Transverse colon (tissue), 4 donors: Measurements from ENCODE around the gene SUGCT. TPM values are rescaled to one million over a fixed set of nuclear protein-coding genes. Genes with fewer than 3 reads are reported as not detected.

ENCODE experiments used
- DNase-seq: peaks from one replicate; pipeline ENCODE4 v3.0.0-alpha.2; 2019
- H3K27ac ChIP-seq, 4 donors: fragments of 200-600 bp; sonication (generic); 2 replicates each; pipeline ENCODE4 v1.5.1; 2016 to 2018; ENCODE audit warnings: inconsistent platforms in 4 of 4
- H3K27me3 ChIP-seq: fragments of 200-600 bp; sonication (generic); 2 replicates; pipeline ENCODE4 v1.5.1; 2017; ENCODE audit warnings: inconsistent platforms
- H3K36me3 ChIP-seq, 4 donors: fragments of 200-600 bp; sonication (generic); 2 replicates each; pipeline ENCODE4 v1.5.1; 2017 to 2019; ENCODE audit warnings: inconsistent platforms in 4 of 4
- H3K4me1 ChIP-seq, 4 donors: fragments of 200-600 bp; sonication (generic); 2 replicates each; pipeline ENCODE4 v1.5.1; 2017 to 2020; ENCODE audit warnings: inconsistent platforms in 4 of 4
- H3K4me3 ChIP-seq, 4 donors: fragments of 200-600 bp; sonication (generic); 1 replicate in 1 of 4; 2 replicates in 3 of 4; pipeline versions ENCODE4 v1.5.1 to v1.6.1; 2017 to 2019; ENCODE audit warnings: inconsistent platforms in 4 of 4
- H3K9me3 ChIP-seq, 2 donors: fragments of 200-600 bp; sonication (generic); 2 replicates each; pipeline ENCODE4 v1.5.1; 2017 to 2019; ENCODE audit warnings: inconsistent platforms in 2 of 2
- EP300 ChIP-seq: sonication (generic); formaldehyde crosslinking; IDR thresholded peaks from one replicate; pipeline ENCODE4 v1.6.1; 2017; ENCODE audit warnings: antibody characterized with exemption, low read depth
- POLR2A ChIP-seq: fragments of 450-650 bp; IDR thresholded peaks from one replicate; pipeline ENCODE4 v1.6.1; 2016; ENCODE audit warnings: antibody characterized with exemption, mild to moderate bottlenecking, moderate library complexity
- POLR2AphosphoS5 ChIP-seq, 3 donors: sonication (generic); formaldehyde crosslinking; IDR thresholded peaks; one replicate each; pipeline ENCODE4 v1.6.1; 2016; ENCODE audit warnings: antibody characterized with exemption in 3 of 3
- WGBS, 2 donors: methylation state at CpG; one replicate each; pipeline ENCODE4 v1.1.5; 2018; ENCODE audit warnings: low coverage in 1 of 2; 5-methylcytosine and 5-hydroxymethylcytosine counted together
- in situ Hi-C, 4 donors: fragments of 200-750 bp; cut with MboI; loops; one replicate each; pipeline versions ENCODE4 v1.15.0 to v1.15.1; 2017; ENCODE audit warnings: low sequenced_read_pairs in 3 of 4, low pct_ligation_motif_present in 1 of 4, low pct_unique_long_range_greater_than_20kb in 1 of 4
- intact Hi-C: fragments of 100-400 bp; cut with DNase I; formaldehyde crosslinking; loops from one replicate; pipeline ENCODE4 v1.15.1; 2023; ENCODE audit warnings: low total_unique reads
- total RNA-seq, 4 donors: library from RNA; depleted of rRNA; stranded (reverse); fragments of >200 nt; gene quantifications; one replicate each; pipeline ENCODE4 v1.1.0, GENCODE V29; 2016
- TF ChIP-seq, protein P1 (sequence below), 5 experiments: fragments of 200-600 bp in 3 of 5; fragments of 450-650 bp in 2 of 5; sonication (generic) in 3 of 5; IDR thresholded peaks; 1 replicate in 2 of 5; 2 replicates in 3 of 5; pipeline ENCODE4 v1.5.1; 2016 to 2017; ENCODE audit warnings: antibody characterized with exemption in 5 of 5, inconsistent platforms in 3 of 5, mild to moderate bottlenecking in 2 of 5, moderate library complexity in 1 of 5

The SUGCT gene
- total RNA-seq, 4 donors from 2014 or later = 2.6 to 44.5 (median 15.9) TPM

DNA sequence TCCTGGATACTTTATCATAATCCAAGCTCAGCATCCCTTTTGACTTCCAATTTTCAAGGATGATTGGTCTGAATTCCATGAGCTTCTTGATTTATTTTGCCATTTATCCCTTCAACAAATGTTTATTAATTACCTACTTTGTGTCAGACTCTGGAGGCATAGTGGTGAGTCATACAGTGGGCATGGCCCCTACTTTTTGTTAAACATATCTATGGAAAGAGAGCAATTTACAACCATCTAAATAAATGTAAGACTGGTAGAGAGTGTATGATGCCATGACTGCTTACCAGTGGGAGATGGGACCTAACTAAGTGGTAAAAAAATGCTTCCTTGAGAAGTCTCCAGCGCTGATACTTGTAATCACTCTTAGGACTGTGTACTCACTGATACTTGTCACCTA, 286.6 kb downstream of the SUGCT start:
- Histone ChIP-seq H3K27ac (no peak overlapping the region), H3K9me3 (no peaks in the 10 kb centered on the region), H3K4me1 (peaks cover 0 to 42% (median 16%) of the 10 kb centered on the region in 4 donors), H3K4me3 (no peak overlapping the region), H3K27me3 (no peaks in the 10 kb centered on the region), H3K36me3 (no peaks in the 10 kb centered on the region)
- intact Hi-C loops (no loop called here), in situ Hi-C loops (no loop called here)
- DNase-seq = no peak
- TF ChIP-seq POLR2AphosphoS5 (IDR thresholded peaks at IDR 0.05) (no peak), EP300 (no peak), POLR2A (no peak)
- TF ChIP-seq, protein P1, sequence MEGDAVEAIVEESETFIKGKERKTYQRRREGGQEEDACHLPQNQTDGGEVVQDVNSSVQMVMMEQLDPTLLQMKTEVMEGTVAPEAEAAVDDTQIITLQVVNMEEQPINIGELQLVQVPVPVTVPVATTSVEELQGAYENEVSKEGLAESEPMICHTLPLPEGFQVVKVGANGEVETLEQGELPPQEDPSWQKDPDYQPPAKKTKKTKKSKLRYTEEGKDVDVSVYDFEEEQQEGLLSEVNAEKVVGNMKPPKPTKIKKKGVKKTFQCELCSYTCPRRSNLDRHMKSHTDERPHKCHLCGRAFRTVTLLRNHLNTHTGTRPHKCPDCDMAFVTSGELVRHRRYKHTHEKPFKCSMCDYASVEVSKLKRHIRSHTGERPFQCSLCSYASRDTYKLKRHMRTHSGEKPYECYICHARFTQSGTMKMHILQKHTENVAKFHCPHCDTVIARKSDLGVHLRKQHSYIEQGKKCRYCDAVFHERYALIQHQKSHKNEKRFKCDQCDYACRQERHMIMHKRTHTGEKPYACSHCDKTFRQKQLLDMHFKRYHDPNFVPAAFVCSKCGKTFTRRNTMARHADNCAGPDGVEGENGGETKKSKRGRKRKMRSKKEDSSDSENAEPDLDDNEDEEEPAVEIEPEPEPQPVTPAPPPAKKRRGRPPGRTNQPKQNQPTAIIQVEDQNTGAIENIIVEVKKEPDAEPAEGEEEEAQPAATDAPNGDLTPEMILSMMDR (IDR thresholded peaks at IDR 0.05) = no peak
- 100% methylated on average over 1 of the region's 1 CpG; no CpG with 5 or more reads in 1 of the 2 donors for WGBS, 2 donors

DNA sequence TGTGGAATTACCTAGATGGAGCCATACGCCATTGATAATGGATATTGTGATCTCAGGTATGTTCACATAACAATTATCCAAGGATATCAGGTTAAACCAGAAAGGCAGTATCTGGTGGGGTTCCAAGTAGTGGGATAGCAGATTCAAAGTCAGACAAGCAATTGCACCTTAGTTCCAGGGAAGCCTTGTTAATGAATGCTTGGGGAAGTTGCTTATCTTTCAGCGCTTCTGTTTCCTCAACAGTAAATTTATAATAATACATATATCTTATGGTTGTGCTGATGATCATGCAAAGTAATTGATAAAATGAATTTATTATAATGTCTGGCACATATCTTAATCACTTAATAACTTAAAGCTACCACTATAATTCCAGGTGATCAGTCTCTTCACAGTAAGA, 290.9 kb downstream of the SUGCT start:
- DNase-seq = no peak
- in situ Hi-C loops (no loop called here), intact Hi-C loops (no loop called here)
- no peaks in the 10 kb centered on the region for H3K9me3 ChIP-seq
- H3K4me1 ChIP-seq = peaks cover 0 to 38% (median 5%) of the 10 kb centered on the region in 4 donors
- H3K36me3 ChIP-seq = no peaks in the 10 kb centered on the region
- no peak overlapping the region for H3K27ac ChIP-seq
- WGBS, 2 donors = 65 to 100% methylated on average over 1 to 2 of the region's 2 CpGs
- H3K27me3 ChIP-seq = no peaks in the 10 kb centered on the region
- H3K4me3 ChIP-seq = no peak overlapping the region
- no peak for TF ChIP-seq POLR2AphosphoS5 (IDR thresholded peaks at IDR 0.05)
- no peak for TF ChIP-seq EP300
- TF ChIP-seq, protein P1 (IDR thresholded peaks at IDR 0.05) = no peak
- TF ChIP-seq POLR2A = no peak

DNA sequence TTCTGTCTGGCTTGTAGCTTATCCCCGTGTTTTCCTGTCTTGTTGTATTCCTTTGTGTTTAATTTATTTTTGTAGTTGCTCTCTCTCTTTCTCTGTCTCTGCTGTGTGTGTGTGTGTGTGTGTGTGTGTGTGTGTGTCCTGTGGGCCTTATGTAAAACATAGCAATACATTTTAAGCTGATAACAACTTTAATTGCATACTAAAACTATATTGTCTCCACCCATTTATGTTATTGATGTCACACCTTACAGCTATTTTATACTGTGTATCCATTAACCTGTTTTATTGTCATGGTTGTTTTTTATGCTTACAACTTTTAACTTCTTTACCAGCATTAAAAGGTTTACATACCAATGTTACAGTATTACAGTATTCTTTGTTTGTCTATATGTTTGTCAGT, 293.6 kb downstream of the SUGCT start:
- H3K27ac ChIP-seq = peak overlapping the region; percentile 34 to 58 (median 46)
- DNase-seq = no peak
- no peaks in the 10 kb centered on the region for H3K27me3 ChIP-seq
- TF ChIP-seq POLR2AphosphoS5 (IDR thresholded peaks at IDR 0.05) = peak in 1 of 3 donors; percentile 27
- TF ChIP-seq, protein P1 (IDR thresholded peaks at IDR 0.05) = no peak
- H3K4me3 ChIP-seq = no peak overlapping the region
- H3K4me1 ChIP-seq = peaks cover 0 to 38% (median 5%) of the 10 kb centered on the region in 4 donors
- in situ Hi-C loops = no loop called here
- H3K9me3 ChIP-seq = no peaks in the 10 kb centered on the region
- intact Hi-C loops = no loop called here
- WGBS, 2 donors = 10 to 38% methylated on average over 1 of the region's 1 CpG
- H3K36me3 ChIP-seq = no peaks in the 10 kb centered on the region

DNA sequence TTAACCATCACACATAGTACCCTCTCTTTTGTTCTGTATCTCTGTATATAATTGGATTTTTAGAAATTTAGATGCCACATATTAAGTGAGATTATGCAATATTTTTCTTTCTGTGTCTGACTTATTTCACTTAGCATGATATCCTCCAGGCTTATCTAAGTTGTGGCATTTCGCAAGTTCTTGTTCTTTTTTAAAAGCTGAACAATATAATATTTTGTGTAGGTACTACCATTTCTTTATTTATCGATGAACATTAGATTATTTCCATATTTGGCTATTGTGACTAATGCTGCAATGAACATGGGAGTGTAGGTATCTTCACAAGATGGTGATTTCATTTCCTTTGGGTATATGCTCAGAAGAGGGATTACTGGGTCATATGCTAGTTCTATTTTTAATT, 295.0 kb downstream of the SUGCT start:
- no peaks in the 10 kb centered on the region for H3K27me3 ChIP-seq
- H3K9me3 ChIP-seq = no peaks in the 10 kb centered on the region
- H3K27ac ChIP-seq = no peak overlapping the region
- H3K4me1 ChIP-seq = peaks cover 0 to 35% (median 5%) of the 10 kb centered on the region in 4 donors
- intact Hi-C loops (no loop called here), in situ Hi-C loops (no loop called here)
- WGBS, 2 donors = 90 to 91% methylated on average over 2 of the region's 2 CpGs
- H3K4me3 ChIP-seq = no peak overlapping the region
- no peak for DNase-seq
- TF ChIP-seq POLR2A (no peak), POLR2AphosphoS5 (IDR thresholded peaks at IDR 0.05) (no peak), EP300 (no peak)
- TF ChIP-seq, protein P1 (IDR thresholded peaks at IDR 0.05) = no peak
- no peaks in the 10 kb centered on the region for H3K36me3 ChIP-seq
